HG03045 (cell line): ENCODE data around the gene IL16.

Source experiments
- ATAC-seq: cut with Tn5 transposase; IDR thresholded peaks from one replicate; pipeline ENCODE4 v1.9.1; 2021; ENCODE audit warnings: mild to moderate bottlenecking, moderate library complexity; ENCODE audit not compliant: unreplicated experiment

IL16 gene

GRCh38 chr15:81174125-81174791 lies 22.4 kb upstream of the IL16 start:
- no peak for ATAC-seq

- ATAC-seq: no peak
Measured at GRCh38 chr15:81174792-81175327, 21.8 kb upstream of the IL16 start.

- no peak for ATAC-seq
Measured at GRCh38 chr15:81175496-81175895, 21.2 kb upstream of the IL16 start.

- ATAC-seq: no peak
Measured at GRCh38 chr15:81176291-81176893, 20.3 kb upstream of the IL16 start.

- no peak for ATAC-seq
Measured at GRCh38 chr15:81178365-81178764, 18.3 kb upstream of the IL16 start.

- no peak for ATAC-seq
Measured at GRCh38 chr15:81181220-81181619, 15.5 kb upstream of the IL16 start.

- no peak for ATAC-seq
Measured at GRCh38 chr15:81182031-81182755, 14.5 kb upstream of the IL16 start.

- ATAC-seq: no peak
Measured at GRCh38 chr15:81182756-81183438, 13.8 kb upstream of the IL16 start.

GRCh38 chr15:81183439-81183775 lies 13.3 kb upstream of the IL16 start:
- ATAC-seq: no peak

- no peak for ATAC-seq
Measured at GRCh38 chr15:81184188-81184587, 12.5 kb upstream of the IL16 start.

- ATAC-seq: no peak
Measured at GRCh38 chr15:81185631-81186295, 10.9 kb upstream of the IL16 start.

GRCh38 chr15:81188354-81188753 lies 8.3 kb upstream of the IL16 start:
- ATAC-seq: no peak

GRCh38 chr15:81189583-81190283 lies 6.9 kb upstream of the IL16 start:
- ATAC-seq: no peak

GRCh38 chr15:81190922-81191507 lies 5.7 kb upstream of the IL16 start:
- ATAC-seq: no peak

- ATAC-seq: no peak
Measured at GRCh38 chr15:81191701-81192100, 5.0 kb upstream of the IL16 start.

- ATAC-seq: no peak
Measured at GRCh38 chr15:81194723-81195122, 2.0 kb upstream of the IL16 start.

GRCh38 chr15:81195339-81195864 lies 1.3 kb upstream of the IL16 start:
- ATAC-seq: no peak

GRCh38 chr15:81197255-81197630 lies 564 bp downstream of the IL16 start:
- ATAC-seq: no peak

GRCh38 chr15:81197688-81198281 lies 1.1 kb downstream of the IL16 start:
- no peak for ATAC-seq
